Inflammatory macrophage (primary cell): ENCODE results near the gene ZCCHC14.
"Not testable (repeated sequence)": the region's sequence is repeated elsewhere in the genome, so short reads cannot be mapped to it uniquely, and the experiment has no call there.

Source experiments
- DNase-seq, 2 donors: peaks; one replicate each; pipeline ENCODE4 v3.0.0-alpha.2; 2020 to 2022

The ZCCHC14 gene

GRCh38 chr16:87407511-87408112 is 85.2 kb downstream of the ZCCHC14 start:
- peak; percentile 49 to 54 for DNase-seq

GRCh38 chr16:87406495-87407088 is 86.2 kb downstream of the ZCCHC14 start:
- no peak for DNase-seq

- peak in 1 of 2 donors; percentile 8 for DNase-seq
These were observed 87.8 kb downstream of the ZCCHC14 start for GRCh38 chr16:87404764-87405625.

GRCh38 chr16:87395181-87395842 is 97.5 kb downstream of the ZCCHC14 start:
- DNase-seq: no peak

GRCh38 chr16:87393680-87394055 is 99.2 kb downstream of the ZCCHC14 start:
- DNase-seq: no peak

GRCh38 chr16:87392821-87393679 is 99.8 kb downstream of the ZCCHC14 start:
- DNase-seq: peak; percentile 23 to 36

GRCh38 chr16:87391950-87392820 is 100.6 kb downstream of the ZCCHC14 start, which contains the start of gene MAP1LC3B:
MAP1LC3B (plus strand) TSS chr16:87392336; CDS start chr16:87392428, 92 bp downstream.
- DNase-seq: peak; percentile 98

GRCh38 chr16:87391324-87391949 is 101.4 kb downstream of the ZCCHC14 start:
- peak; percentile 89 to 93 for DNase-seq

GRCh38 chr16:87390641-87391323 is 102.0 kb downstream of the ZCCHC14 start:
- no peak for DNase-seq

GRCh38 chr16:87389914-87390313 is 102.9 kb downstream of the ZCCHC14 start:
- not testable (repeated sequence) for DNase-seq

GRCh38 chr16:87389245-87389644 is 103.6 kb downstream of the ZCCHC14 start:
- peak; percentile 35 to 45 for DNase-seq

GRCh38 chr16:87388818-87389134 is 104.0 kb downstream of the ZCCHC14 start:
- DNase-seq: no peak

- DNase-seq: peak; percentile 99
These were observed 104.6 kb downstream of the ZCCHC14 start for GRCh38 chr16:87387942-87388817.

GRCh38 chr16:87384875-87385167 is 108.0 kb downstream of the ZCCHC14 start:
- not testable (repeated sequence) for DNase-seq

- peak in 1 of 2 donors; percentile 52 for DNase-seq
These were observed 108.5 kb downstream of the ZCCHC14 start for GRCh38 chr16:87384162-87384874.

GRCh38 chr16:87383505-87384161 is 109.2 kb downstream of the ZCCHC14 start, which contains the start of gene FBXO31:
FBXO31 (minus strand) TSS chr16:87383776; CDS start chr16:87383744, 32 bp downstream.
- DNase-seq: peak; percentile 84 to 91

GRCh38 chr16:87382023-87382785 is 110.6 kb downstream of the ZCCHC14 start:
- DNase-seq: no peak
